VCaP (cell line): ENCODE data around the gene CTBP1.

Experiments
- H3K27ac ChIP-seq: fragments of 450-650 bp; 2 replicates; pipeline ENCODE4 v1.5.1; 2017
- CTCF ChIP-seq: fragments of 450-650 bp; conservative IDR thresholded peaks from 2 replicates; pipeline ENCODE4 v1.5.1; 2017; ENCODE audit warnings: mild to moderate bottlenecking, moderate library complexity

CTBP1 gene

GRCh38 chr4:1212546-1213335 lies 36.2 kb downstream of the CTBP1 start:
- TF ChIP-seq CTCF: no peak
- H3K27ac ChIP-seq: peak overlapping the region; percentile 94

- peak overlapping the region; percentile 94 for H3K27ac ChIP-seq
- no peak for TF ChIP-seq CTCF
These were observed 36.9 kb downstream of the CTBP1 start for GRCh38 chr4:1211891-1212545.

- TF ChIP-seq CTCF: no peak
- peak overlapping the region; percentile 94 for H3K27ac ChIP-seq
These were observed 37.6 kb downstream of the CTBP1 start for GRCh38 chr4:1211371-1211770.

- TF ChIP-seq CTCF: no peak
- H3K27ac ChIP-seq: peak overlapping the region; percentile 94
These were observed 38.0 kb downstream of the CTBP1 start for GRCh38 chr4:1210971-1211370.

- H3K27ac ChIP-seq: peak overlapping the region; percentile 94
- no peak for TF ChIP-seq CTCF
These were observed 38.6 kb downstream of the CTBP1 start for GRCh38 chr4:1210241-1210841.

GRCh38 chr4:1209821-1210220 lies 39.1 kb downstream of the CTBP1 start:
- H3K27ac ChIP-seq: peak overlapping the region; percentile 94
- TF ChIP-seq CTCF: no peak

- no peak for TF ChIP-seq CTCF
- peak overlapping the region; percentile 94 for H3K27ac ChIP-seq
These were observed 39.8 kb downstream of the CTBP1 start for GRCh38 chr4:1208970-1209704.
